GM19035 (cell line): ENCODE data around the gene MEIOB.

ENCODE experiments used
- ATAC-seq: cut with Tn5 transposase; IDR thresholded peaks from one replicate; pipeline ENCODE4 v1.9.1; 2021; ENCODE audit not compliant: unreplicated experiment

MEIOB gene

DNA sequence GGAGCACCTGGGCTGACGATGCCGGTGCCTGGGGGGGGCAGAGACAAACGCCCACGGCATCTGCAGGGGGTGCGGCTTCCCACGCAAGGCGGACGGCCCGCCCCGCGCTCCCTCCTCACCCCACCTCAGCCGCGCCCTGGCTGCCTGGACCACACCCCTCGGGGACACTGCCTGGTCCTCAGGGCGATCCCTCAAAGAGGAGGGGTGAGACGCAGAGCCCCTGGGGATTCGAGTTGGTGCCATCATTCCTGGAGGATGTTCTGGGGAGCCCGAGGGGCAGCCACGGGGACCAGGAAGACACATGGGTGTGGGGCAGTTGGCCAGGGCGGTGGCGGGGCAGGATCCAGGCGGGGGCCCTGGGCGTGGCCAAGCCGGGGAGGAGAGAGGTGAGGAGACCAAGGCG lies 82.3 kb downstream of the MEIOB start:
- ATAC-seq: no peak

DNA sequence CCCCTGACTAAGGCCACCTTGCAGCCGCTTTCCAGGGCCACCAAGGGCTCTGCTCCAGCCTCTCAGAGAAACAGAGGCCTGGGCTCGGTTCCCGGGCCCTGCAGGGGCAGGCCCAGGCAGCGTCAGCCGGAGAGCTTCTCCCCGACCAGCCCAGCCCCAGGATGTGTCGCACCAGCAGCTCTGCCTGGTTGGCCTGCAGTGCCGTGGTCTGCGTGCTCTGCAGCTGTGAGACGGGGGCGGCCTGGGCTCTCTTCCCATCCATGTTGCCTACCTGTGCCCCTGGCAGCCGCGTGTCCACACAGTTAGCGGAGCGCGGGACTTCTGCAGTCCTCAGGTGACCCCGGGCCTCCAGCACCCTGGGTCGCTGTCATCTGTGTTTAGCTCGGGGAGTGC lies 83.3 kb downstream of the MEIOB start:
- no peak for ATAC-seq

DNA sequence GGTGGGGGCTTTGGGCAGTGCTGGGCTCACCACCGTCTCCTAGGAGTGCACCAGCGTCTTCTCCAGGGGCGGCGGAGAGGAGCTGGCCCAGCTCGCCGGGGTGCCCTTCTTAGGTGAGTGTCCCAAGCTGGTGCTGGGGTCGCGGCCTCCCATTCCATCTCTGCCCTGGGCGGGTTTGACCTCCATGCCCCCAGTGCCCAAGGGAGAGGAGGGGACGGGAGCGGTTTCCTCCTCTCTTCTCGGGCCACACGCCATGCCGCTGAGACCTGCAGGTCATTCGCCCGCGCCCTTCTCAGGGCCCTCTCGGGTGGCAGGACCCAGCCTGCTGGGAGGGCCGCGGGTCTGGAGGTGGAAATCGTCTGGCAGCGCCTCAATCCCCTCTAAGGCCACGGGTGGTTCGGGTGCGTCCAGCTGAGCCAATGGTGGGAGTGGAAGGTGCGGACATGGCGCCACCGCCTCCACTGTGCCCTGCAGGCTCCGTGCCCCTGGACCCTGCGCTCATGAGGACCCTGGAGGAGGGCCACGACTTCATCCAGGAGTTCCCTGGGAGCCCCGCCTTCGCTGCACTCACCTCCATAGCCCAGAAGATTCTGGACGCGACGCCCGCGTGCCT lies 83.8 kb downstream of the MEIOB start:
- no peak for ATAC-seq

DNA sequence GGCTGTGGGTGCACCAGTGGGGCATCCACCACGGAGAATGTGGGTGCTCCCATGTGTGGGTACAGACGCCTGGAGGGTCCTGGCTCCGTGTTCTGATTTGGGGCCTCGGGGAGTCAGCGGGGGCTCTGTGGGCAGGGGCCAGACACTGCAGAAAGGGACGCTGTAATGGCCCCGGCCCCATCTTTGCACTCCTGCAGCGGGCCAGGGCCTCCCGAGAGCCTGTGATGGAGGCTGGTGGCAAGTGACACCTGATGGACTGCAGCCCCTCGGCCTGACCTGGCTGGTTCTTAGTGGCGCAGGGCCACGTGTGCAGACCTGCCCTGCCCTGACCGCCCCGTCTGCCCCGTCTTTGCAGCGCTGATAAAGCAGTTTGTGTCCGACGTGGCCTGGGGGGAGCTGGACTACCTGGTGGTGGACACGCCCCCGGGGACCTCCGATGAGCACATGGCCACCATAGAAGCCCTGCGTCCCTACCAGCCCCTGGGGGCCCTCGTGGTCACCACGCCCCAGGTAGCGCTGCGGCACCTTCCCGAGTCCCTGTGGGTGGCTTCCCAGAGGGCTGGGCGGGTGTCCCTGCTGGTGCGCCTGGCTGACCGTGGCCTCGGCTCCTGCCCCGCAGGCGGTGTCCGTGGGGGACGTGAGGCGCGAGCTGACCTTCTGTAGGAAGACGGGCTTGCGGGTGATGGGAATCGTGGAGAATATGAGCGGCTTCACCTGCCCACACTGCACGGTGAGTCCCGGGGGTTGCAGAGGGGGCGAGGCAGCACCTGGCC lies 84.5 kb downstream of the MEIOB start:
- no peak for ATAC-seq

DNA sequence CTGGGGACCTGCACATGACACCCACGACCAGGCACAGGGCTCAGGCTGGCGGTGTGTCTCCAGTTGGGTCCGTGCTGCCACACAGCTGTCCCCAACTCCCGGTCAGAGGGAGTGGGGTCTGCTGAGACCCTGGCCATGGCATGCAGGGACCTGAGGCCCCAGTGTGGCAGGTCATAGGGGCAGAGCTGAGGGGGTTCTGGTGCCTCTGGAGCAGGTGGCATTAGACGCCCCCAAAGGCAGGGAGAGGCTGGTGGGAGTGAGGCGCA lies 85.0 kb downstream of the MEIOB start:
- no peak for ATAC-seq

DNA sequence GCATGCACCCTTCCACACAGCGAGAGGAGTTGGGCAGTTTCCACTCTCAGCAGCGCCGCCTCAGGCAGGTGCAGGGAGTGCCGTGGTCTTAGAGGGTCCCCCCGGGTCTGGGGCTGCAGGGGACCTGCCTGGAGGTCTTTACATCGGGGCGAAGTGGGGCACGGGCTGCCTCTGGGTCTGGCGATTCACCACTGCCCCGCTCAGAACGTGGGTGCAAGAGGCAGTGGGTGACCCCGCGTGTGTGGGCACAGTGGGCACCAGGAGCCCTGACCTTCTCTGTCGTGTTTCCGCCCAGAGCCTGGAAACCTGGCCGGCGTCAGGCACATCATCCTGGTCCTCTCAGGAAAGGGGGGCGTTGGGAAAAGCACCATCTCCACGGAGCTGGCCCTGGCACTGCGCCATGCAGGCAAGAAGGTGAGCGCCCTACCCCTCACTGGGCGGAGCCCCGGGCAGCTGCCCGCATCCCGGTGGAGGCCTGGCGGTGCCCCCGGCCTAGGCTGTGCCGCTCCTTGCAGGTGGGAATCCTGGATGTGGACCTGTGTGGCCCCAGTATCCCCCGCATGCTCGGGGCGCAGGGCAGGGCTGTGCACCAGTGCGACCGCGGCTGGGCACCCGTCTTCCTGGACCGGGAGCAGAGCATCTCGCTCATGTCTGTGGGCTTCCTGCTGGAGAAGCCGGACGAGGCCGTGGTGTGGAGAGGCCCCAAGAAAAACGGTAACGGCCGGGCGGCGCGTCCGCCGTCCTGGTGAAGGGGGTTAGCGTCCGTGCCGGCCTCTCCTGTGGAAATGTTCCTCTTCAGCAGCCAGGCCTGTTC lies 85.5 kb downstream of the MEIOB start:
- ATAC-seq: no peak

DNA sequence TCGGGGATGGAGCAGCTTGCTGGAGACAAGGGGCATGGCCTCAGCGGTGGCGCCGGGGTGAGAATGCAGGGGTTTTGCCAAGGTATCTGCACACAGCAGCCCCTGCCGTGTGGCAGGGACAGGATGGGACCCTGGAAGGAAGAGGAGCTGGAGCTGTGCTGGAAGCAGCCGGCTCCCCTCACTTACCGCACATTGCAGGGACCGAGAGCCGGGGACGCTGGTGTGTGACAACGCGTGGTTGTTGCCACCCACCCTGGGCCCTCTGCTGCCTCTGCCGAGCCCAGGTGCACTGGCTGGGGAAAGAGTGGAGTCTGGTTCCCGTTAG lies 86.2 kb downstream of the MEIOB start:
- no peak for ATAC-seq

DNA sequence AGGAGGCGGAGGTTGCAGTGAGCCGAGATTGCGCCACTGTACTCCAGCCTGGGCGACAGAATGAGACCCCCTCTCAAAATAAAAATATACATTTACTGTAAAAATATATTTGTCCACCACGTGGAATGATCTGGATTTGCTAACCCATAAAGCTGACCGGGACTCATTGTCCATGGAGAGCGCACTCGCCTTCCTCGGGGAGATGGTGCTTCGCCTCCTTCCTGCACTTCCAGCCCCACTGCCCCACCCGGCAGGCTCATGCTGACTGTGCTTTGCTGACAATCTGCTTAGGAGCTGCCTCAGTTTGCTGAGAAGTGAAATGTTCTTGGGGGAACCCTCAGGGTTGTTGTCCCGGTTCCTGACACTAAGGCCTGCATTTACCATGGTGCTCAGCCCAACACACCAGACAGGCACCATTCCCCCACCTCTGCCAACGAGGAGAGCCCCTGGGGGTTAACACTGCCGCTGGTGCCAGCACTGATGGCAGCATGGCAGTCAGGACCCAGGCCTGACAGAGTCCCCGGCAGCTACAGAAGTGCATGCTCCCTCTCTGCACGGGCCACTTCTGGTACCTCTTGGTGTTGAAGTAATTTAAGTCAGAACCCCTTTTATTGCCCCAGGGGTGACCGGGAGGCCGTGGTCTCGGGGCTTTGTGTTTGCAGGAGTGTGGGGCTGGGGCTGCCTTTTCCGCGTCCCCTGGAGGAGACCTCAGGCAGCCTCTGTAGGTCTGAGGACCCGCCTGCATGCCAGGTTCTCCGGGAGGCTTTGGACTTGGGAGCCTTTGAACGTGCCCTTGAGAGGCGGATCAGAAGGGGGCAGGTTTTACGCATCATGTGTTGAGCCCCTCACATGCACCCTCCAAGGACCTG lies 86.8 kb downstream of the MEIOB start:
- no peak for ATAC-seq
